ENCODE measurements around the gene CAMKK1.

The CAMKK1 gene

GRCh38 chr17:3896968-3897235, 4.0 kb upstream of the CAMKK1 start:
- Histone ChIP-seq H3K4me1 (no peaks in the 10 kb centered on the region), H3K4me3 (ENCODE audit: low read depth, low read length) (no peak overlapping the region), H3K9me3 (no peaks in the 10 kb centered on the region), H3K27me3 (no peaks in the 10 kb centered on the region), H3K36me3 (no peaks in the 10 kb centered on the region)
- no peak for DNase-seq
- TF ChIP-seq CTCF (IDR thresholded peaks at IDR 0.05; ENCODE audit: low read depth, low read length), result no peak

- TF ChIP-seq CTCF (IDR thresholded peaks at IDR 0.05; ENCODE audit: low read depth, low read length), result no peak
- Histone ChIP-seq H3K4me3 (ENCODE audit: low read depth, low read length) (no peak overlapping the region), H3K36me3 (no peaks in the 10 kb centered on the region), H3K9me3 (no peaks in the 10 kb centered on the region), H3K27me3 (no peaks in the 10 kb centered on the region), H3K4me1 (no peaks in the 10 kb centered on the region)
- DNase-seq, result peak; percentile 1
Measured at GRCh38 chr17:3896108-3896967, 3.5 kb upstream of the CAMKK1 start.

GRCh38 chr17:3895354-3895753, 2.5 kb upstream of the CAMKK1 start:
- no peaks in the 10 kb centered on the region for H3K36me3 ChIP-seq
- DNase-seq, result no peak
- H3K9me3 ChIP-seq, result no peaks in the 10 kb centered on the region
- no peaks in the 10 kb centered on the region for H3K27me3 ChIP-seq
- no peak for TF ChIP-seq CTCF (IDR thresholded peaks at IDR 0.05; ENCODE audit: low read depth, low read length)
- H3K4me1 ChIP-seq, result no peaks in the 10 kb centered on the region
- H3K4me3 ChIP-seq (ENCODE audit: low read depth, low read length), result no peak overlapping the region

GRCh38 chr17:3894911-3895343, 2.1 kb upstream of the CAMKK1 start:
- TF ChIP-seq CTCF (IDR thresholded peaks at IDR 0.05; ENCODE audit: low read depth, low read length), result no peak
- Histone ChIP-seq H3K9me3 (no peaks in the 10 kb centered on the region), H3K27me3 (no peaks in the 10 kb centered on the region), H3K4me3 (ENCODE audit: low read depth, low read length) (no peak overlapping the region), H3K4me1 (no peaks in the 10 kb centered on the region), H3K36me3 (no peaks in the 10 kb centered on the region)
- no peak for DNase-seq

- no peak for DNase-seq
- H3K4me1 ChIP-seq, result peaks cover 7% of the 10 kb centered on the region
Measured at GRCh38 chr17:3894188-3894587, 1.3 kb upstream of the CAMKK1 start.

More at GRCh38 chr17:3894188-3894587, 1.3 kb upstream of the CAMKK1 start:
- H3K27me3 ChIP-seq, result no peaks in the 10 kb centered on the region
- H3K36me3 ChIP-seq, result no peaks in the 10 kb centered on the region
- TF ChIP-seq CTCF (IDR thresholded peaks at IDR 0.05; ENCODE audit: low read depth, low read length), result no peak
- no peak overlapping the region for H3K4me3 ChIP-seq (ENCODE audit: low read depth, low read length)
- no peaks in the 10 kb centered on the region for H3K9me3 ChIP-seq
